DND-41 (cell line): ENCODE data around the gene SPEM1.

Source experiments
- ATAC-seq: fragments of 200-7000 bp; cut with Tn5 transposase; 3 replicates; pipeline ENCODE4 v1.9.1; 2021; ENCODE audit warnings: low read depth; ENCODE audit not compliant: insufficient read depth
- DNase-seq: peaks from one replicate; pipeline ENCODE4 v3.0.0-alpha.2; 2020
- H2AFZ ChIP-seq: 2 replicates; pipeline ENCODE4 v1.6.0; 2012; ENCODE audit warnings: low read depth, low read length
- H3K27ac ChIP-seq: 2 replicates; pipeline ENCODE4 v1.5.1; 2012; ENCODE audit warnings: low read length, inconsistent platforms
- H3K27me3 ChIP-seq: fragments of 200-600 bp; sonication (generic); 2 replicates; pipeline ENCODE4 v1.6.0; 2012; ENCODE audit warnings: low read length, mild to moderate bottlenecking, inconsistent platforms; ENCODE audit not compliant: insufficient read depth, poor library complexity
- H3K36me3 ChIP-seq: 2 replicates; pipeline ENCODE4 v1.5.1; 2012; ENCODE audit warnings: low read length, inconsistent platforms; ENCODE audit not compliant: insufficient read depth
- H3K4me1 ChIP-seq: 2 replicates; pipeline ENCODE4 v1.5.1; 2012; ENCODE audit warnings: mild to moderate bottlenecking, low read length; ENCODE audit not compliant: insufficient read depth
- H3K4me2 ChIP-seq: 2 replicates; pipeline ENCODE4 v1.6.0; 2012; ENCODE audit warnings: mild to moderate bottlenecking, moderate library complexity, low read length, inconsistent platforms; ENCODE audit not compliant: insufficient read depth
- H3K4me3 ChIP-seq, 2 experiments: fragments of 200-600 bp in 1 of 2; shearing (Covaris generic) in 1 of 2; 2 replicates each; pipeline ENCODE4 v1.5.1; 2012 to 2016; ENCODE audit warnings: inconsistent platforms in 2 of 2, low read length in 2 of 2, mild to moderate bottlenecking in 2 of 2, low read depth in 1 of 2, moderate library complexity in 1 of 2
- H3K79me2 ChIP-seq: 2 replicates; pipeline ENCODE4 v1.6.0; 2012; ENCODE audit warnings: low read length, inconsistent platforms; ENCODE audit not compliant: insufficient read depth
- H3K9ac ChIP-seq: 2 replicates; pipeline ENCODE4 v1.6.0; 2012; ENCODE audit warnings: low read depth, mild to moderate bottlenecking, inconsistent platforms, low read length, moderate library complexity
- H3K9me3 ChIP-seq: 2 replicates; pipeline ENCODE4 v1.5.1; 2012; ENCODE audit warnings: low read length, moderate library complexity, mild to moderate bottlenecking, inconsistent platforms; ENCODE audit not compliant: insufficient read depth, severe bottlenecking
- H4K20me1 ChIP-seq: 2 replicates; pipeline ENCODE4 v1.6.0; 2012; ENCODE audit warnings: low read length; ENCODE audit not compliant: insufficient read depth
- CTCF ChIP-seq: IDR thresholded peaks from 2 replicates; pipeline ENCODE4 v1.5.1; 2012; ENCODE audit warnings: borderline replicate concordance, low read length, moderate library complexity, mild to moderate bottlenecking; ENCODE audit not compliant: poor library complexity, severe bottlenecking; ENCODE audit errors: extremely low read depth
- EZH2 ChIP-seq: IDR thresholded peaks from 3 replicates; pipeline ENCODE4 v1.6.1; 2012; ENCODE audit warnings: borderline replicate concordance, low read depth, mild to moderate bottlenecking, moderate library complexity, low read length, inconsistent platforms; ENCODE audit not compliant: severe bottlenecking

SPEM1 gene

DNA sequence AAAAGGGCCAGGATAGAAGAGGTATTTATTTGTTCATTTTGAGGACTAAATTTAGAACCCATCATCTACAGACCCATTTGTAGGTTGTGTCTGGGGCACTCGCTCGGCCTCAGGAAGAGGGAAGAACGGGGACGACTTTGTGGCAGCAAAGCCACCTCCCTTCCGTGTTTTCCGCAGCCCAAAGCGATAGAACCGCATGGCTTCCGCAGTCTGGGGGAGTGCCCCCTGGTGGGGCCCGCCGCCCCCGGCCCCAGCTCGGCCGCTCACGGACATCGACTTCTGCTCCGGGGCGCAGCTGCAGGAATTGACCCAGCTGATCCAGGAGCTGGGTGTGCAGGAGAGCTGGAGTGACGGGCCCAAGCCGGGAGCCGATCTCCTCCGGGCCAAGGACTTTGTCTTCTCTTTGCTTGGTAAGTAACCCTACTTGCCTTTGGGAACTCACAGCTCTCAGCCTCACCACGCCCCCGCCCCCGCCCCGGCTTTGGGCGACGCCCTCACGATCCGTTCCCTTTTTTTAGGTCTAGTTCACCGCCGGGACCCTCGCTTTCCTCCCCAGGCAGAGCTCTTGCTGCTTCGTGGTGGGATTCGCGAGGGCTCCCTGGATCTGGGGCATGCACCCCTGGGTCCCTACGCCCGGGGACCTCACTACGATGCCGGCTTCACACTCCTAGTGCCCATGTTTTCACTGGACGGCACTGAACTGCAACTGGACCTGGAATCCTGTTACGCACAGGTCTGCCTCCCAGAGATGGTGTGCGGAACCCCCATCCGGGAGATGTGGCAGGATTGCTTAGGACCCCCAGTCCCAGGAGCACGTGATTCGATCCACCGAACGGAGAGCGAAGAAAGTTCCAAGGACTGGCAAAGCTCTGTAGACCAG lies 15.8 kb downstream of the SPEM1 start:
- peak; percentile 32 for ATAC-seq
- H3K9me3 ChIP-seq: no peaks in the 10 kb centered on the region

GRCh38 chr17:7436556-7437368 lies 16.6 kb downstream of the SPEM1 start:
- no peak overlapping the region for H2AFZ ChIP-seq
- TF ChIP-seq EZH2: no peak
- TF ChIP-seq CTCF: peak; percentile 53
- ATAC-seq: peak; percentile 46

More for the DNA sequence above, 15.8 kb downstream of the SPEM1 start:
- DNase-seq: peak; percentile 53
- Histone ChIP-seq H3K4me1 (peaks cover 17% of the 10 kb centered on the region), H3K27ac (peak overlapping the region; percentile 77), H3K79me2 (peaks cover 15% of the 10 kb centered on the region), H2AFZ (peak overlapping the region; percentile 86), H3K36me3 (peaks cover 4% of the 10 kb centered on the region; the same call in 1 of the 2 replicates), H3K4me2 (peak overlapping the region; percentile 90), H3K9ac (peak overlapping the region; percentile 64), H4K20me1 (no peaks in the 10 kb centered on the region), H3K27me3 (no peaks in the 10 kb centered on the region), H3K4me3 (peak overlapping the region; percentile 72 to 82)
- peak; percentile 41 for TF ChIP-seq CTCF
- no peak for TF ChIP-seq EZH2

DNA sequence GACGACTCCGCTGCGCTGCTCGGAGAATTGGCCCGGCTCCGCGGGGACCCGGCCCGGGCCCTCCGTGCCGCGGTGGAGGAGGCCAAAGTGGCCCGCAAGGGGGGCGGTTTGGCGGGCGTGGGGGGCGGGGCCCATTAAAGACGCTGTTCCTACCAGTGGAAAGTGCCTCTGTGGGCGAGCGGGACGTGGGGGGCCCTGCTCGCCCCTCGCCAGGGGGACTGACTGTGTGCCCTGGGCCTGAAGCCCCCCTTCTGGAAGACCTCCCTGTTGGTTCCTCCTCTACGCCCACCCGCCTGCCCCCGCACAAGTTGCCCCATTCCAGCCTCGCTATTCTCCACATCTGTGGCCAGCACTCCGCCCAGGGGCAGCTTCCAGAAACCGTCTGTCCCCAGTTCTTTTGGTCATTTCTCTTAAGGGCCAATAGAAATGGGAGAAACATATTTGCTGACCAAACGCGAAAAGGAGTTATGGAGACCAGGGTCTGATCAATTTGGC lies 17.3 kb downstream of the SPEM1 start:
- no peak overlapping the region for H3K27ac ChIP-seq
- H3K4me2 ChIP-seq: peak overlapping the region; percentile 39
- H3K9ac ChIP-seq: no peak overlapping the region
- peaks cover 4% of the 10 kb centered on the region; the same call in 1 of the 2 replicates for H3K36me3 ChIP-seq
- no peaks in the 10 kb centered on the region for H4K20me1 ChIP-seq
- H3K4me3 ChIP-seq: no peak overlapping the region
- TF ChIP-seq EZH2 (no peak), CTCF (no peak)
- H3K4me1 ChIP-seq: peaks cover 17% of the 10 kb centered on the region
- no peak for DNase-seq
- H3K9me3 ChIP-seq: no peaks in the 10 kb centered on the region
- H2AFZ ChIP-seq: no peak overlapping the region
- peaks cover 15% of the 10 kb centered on the region for H3K79me2 ChIP-seq
- H3K27me3 ChIP-seq: no peaks in the 10 kb centered on the region
- ATAC-seq: no peak

More at GRCh38 chr17:7436556-7437368, 16.6 kb downstream of the SPEM1 start:
- H4K20me1 ChIP-seq: no peaks in the 10 kb centered on the region
- H3K4me2 ChIP-seq: peak overlapping the region; percentile 90
- H3K79me2 ChIP-seq: peaks cover 15% of the 10 kb centered on the region
- no peaks in the 10 kb centered on the region for H3K9me3 ChIP-seq
- H3K4me1 ChIP-seq: peaks cover 17% of the 10 kb centered on the region
- peaks cover 4% of the 10 kb centered on the region; the same call in 1 of the 2 replicates for H3K36me3 ChIP-seq
- H3K9ac ChIP-seq: peak overlapping the region; percentile 64
- H3K27ac ChIP-seq: no peak overlapping the region; the same call in 1 of the 2 replicates
- H3K4me3 ChIP-seq: peak overlapping the region in 1 of 2 experiments; percentile 82; a peak in 2 of 4 replicates
- no peaks in the 10 kb centered on the region for H3K27me3 ChIP-seq
- DNase-seq: peak; percentile 57
